Choroid plexus epithelial cell (primary cell): ENCODE data around the gene SGTB.

Source experiments
- DNase-seq: peaks from one replicate; pipeline ENCODE4 v3.0.0-alpha.2; 2010; ENCODE audit warnings: low read depth
- H3K4me3 ChIP-seq: 2 replicates; pipeline ENCODE4 v1.5.1; 2011; ENCODE audit warnings: low read depth, mild to moderate bottlenecking, control low read depth, low read length, moderate library complexity
- CTCF ChIP-seq: conservative IDR thresholded peaks from 2 replicates; pipeline ENCODE4 v1.5.1; 2011; ENCODE audit warnings: low read depth, mild to moderate bottlenecking, control low read depth, inconsistent platforms, low read length, moderate library complexity

The SGTB gene

GRCh38 chr5:65721720-65722574, at the start of gene SGTB, which contains the start of gene NLN:
TSS of gene SGTB (minus strand) at chr5:65722109. CDS start at chr5:65720807, 1,302 bp downstream.
TSS of gene NLN (plus strand) at chr5:65722205. CDS start at chr5:65722374, 169 bp downstream.
- peak within 1 kb of the TSS; percentile 94 for H3K4me3 ChIP-seq
- DNase-seq, result peak; percentile 76
- TF ChIP-seq CTCF, result no peak

- TF ChIP-seq CTCF, result no peak
- no peak for DNase-seq
- no peak overlapping the region for H3K4me3 ChIP-seq
Measured at GRCh38 chr5:65771266-65771665, 49.4 kb upstream of the SGTB start.

GRCh38 chr5:65769539-65769938, 47.6 kb upstream of the SGTB start:
- TF ChIP-seq CTCF, result no peak
- DNase-seq, result peak; percentile 94
- no peak overlapping the region for H3K4me3 ChIP-seq

- H3K4me3 ChIP-seq, result no peak overlapping the region
- no peak for TF ChIP-seq CTCF
- no peak for DNase-seq
Measured at GRCh38 chr5:65768723-65769346, 46.9 kb upstream of the SGTB start.

- no peak overlapping the region for H3K4me3 ChIP-seq
- no peak for DNase-seq
- TF ChIP-seq CTCF, result no peak
Measured at GRCh38 chr5:65767565-65767964, 45.7 kb upstream of the SGTB start.

GRCh38 chr5:65766781-65767180, 44.9 kb upstream of the SGTB start:
- DNase-seq, result no peak
- H3K4me3 ChIP-seq, result no peak overlapping the region
- no peak for TF ChIP-seq CTCF

- no peak for DNase-seq
- H3K4me3 ChIP-seq, result no peak overlapping the region
- no peak for TF ChIP-seq CTCF
Measured at GRCh38 chr5:65766175-65766574, 44.3 kb upstream of the SGTB start.
